Measurements from ENCODE around the gene TRPM3. TPM values are rescaled to one million over a fixed set of nuclear protein-coding genes. Genes with fewer than 3 reads are reported as not detected.

Gene TRPM3
- total and polyA plus RNA-seq, 2 of the 13 experiments (the other 11 are each of a cell fraction or from before 2014, with no cell fraction given): not detected

- TF ChIP-seq TAF1 (CRISPR knock-in tag; IDR thresholded peaks at IDR 0.05) (no peak), MATR3 (CRISPR knock-in tag; IDR thresholded peaks at IDR 0.05) (no peak), ZNF572 (CRISPR knock-in tag; IDR thresholded peaks at IDR 0.05) (no peak), ZZZ3 (CRISPR knock-in tag; IDR thresholded peaks at IDR 0.05; ENCODE audit: borderline replicate concordance) (no peak), ZNF484 (CRISPR knock-in tag; IDR thresholded peaks at IDR 0.05; ENCODE audit: borderline replicate concordance, low read depth) (no peak), TBX2 (CRISPR knock-in tag; IDR thresholded peaks at IDR 0.05; ENCODE audit: borderline replicate concordance) (no peak), ZNF318 (CRISPR knock-in tag; IDR thresholded peaks at IDR 0.05) (no peak), CEBPB (IDR thresholded peaks at IDR 0.05; ENCODE audit: borderline replicate concordance, low read depth, low read length) (no peak), ZBTB10 (CRISPR knock-in tag; IDR thresholded peaks at IDR 0.05; ENCODE audit: borderline replicate concordance) (no peak)
Observed at GRCh38 chr9:71130521-71130920, 9.1 kb upstream of the TRPM3 start (continued).

Measured in HepG2 (cell line).